SK-N-MC (cell line): Measurements from ENCODE around the gene MMRN1.

Source experiments
- DNase-seq: peaks from one replicate; pipeline ENCODE4 v3.0.0-alpha.2; 2011; ENCODE audit warnings: low read depth, low spot score
- H3K27ac ChIP-seq: fragments of 200-600 bp; sonication (generic); 2 replicates; pipeline ENCODE4 v1.5.1; 2016; ENCODE audit warnings: mixed run types
- H3K36me3 ChIP-seq: fragments of 200-600 bp; sonication (generic); 2 replicates; pipeline ENCODE4 v1.6.1; 2017; ENCODE audit warnings: antibody characterized with exemption, low read length, mixed read lengths; ENCODE audit not compliant: insufficient read depth
- H3K4me3 ChIP-seq: fragments of 200-600 bp; sonication (generic); 2 replicates; pipeline ENCODE4 v1.5.1; 2016
- H3K9ac ChIP-seq: fragments of 200-600 bp; sonication (generic); 2 replicates; pipeline ENCODE4 v1.8.0; 2017; ENCODE audit warnings: mixed run types, mixed read lengths; ENCODE audit not compliant: insufficient read length
- H3K9me3 ChIP-seq: fragments of 200-600 bp; sonication (generic); 2 replicates; pipeline ENCODE4 v1.6.1; 2017; ENCODE audit warnings: low read depth, mild to moderate bottlenecking, antibody characterized with exemption, low read length, moderate library complexity, mixed read lengths
- EZH2 ChIP-seq: fragments of 200-600 bp; sonication (generic); IDR thresholded peaks from one replicate; pipeline ENCODE4 v1.6.1; 2017; ENCODE audit warnings: antibody characterized with exemption
- FOXP2 ChIP-seq: optimal IDR thresholded peaks from 2 replicates; pipeline ENCODE3; 2011; ENCODE audit warnings: mild to moderate bottlenecking, moderate library complexity; ENCODE audit not compliant: insufficient read depth; ENCODE audit errors: extremely low read length, control extremely low read depth
- POLR2AphosphoS5 ChIP-seq: IDR thresholded peaks from 2 replicates; pipeline ENCODE4 v1.6.1; 2012; ENCODE audit warnings: mild to moderate bottlenecking, low read depth, low read length, borderline replicate concordance

Gene MMRN1, protein sequence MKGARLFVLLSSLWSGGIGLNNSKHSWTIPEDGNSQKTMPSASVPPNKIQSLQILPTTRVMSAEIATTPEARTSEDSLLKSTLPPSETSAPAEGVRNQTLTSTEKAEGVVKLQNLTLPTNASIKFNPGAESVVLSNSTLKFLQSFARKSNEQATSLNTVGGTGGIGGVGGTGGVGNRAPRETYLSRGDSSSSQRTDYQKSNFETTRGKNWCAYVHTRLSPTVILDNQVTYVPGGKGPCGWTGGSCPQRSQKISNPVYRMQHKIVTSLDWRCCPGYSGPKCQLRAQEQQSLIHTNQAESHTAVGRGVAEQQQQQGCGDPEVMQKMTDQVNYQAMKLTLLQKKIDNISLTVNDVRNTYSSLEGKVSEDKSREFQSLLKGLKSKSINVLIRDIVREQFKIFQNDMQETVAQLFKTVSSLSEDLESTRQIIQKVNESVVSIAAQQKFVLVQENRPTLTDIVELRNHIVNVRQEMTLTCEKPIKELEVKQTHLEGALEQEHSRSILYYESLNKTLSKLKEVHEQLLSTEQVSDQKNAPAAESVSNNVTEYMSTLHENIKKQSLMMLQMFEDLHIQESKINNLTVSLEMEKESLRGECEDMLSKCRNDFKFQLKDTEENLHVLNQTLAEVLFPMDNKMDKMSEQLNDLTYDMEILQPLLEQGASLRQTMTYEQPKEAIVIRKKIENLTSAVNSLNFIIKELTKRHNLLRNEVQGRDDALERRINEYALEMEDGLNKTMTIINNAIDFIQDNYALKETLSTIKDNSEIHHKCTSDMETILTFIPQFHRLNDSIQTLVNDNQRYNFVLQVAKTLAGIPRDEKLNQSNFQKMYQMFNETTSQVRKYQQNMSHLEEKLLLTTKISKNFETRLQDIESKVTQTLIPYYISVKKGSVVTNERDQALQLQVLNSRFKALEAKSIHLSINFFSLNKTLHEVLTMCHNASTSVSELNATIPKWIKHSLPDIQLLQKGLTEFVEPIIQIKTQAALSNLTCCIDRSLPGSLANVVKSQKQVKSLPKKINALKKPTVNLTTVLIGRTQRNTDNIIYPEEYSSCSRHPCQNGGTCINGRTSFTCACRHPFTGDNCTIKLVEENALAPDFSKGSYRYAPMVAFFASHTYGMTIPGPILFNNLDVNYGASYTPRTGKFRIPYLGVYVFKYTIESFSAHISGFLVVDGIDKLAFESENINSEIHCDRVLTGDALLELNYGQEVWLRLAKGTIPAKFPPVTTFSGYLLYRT

DNA sequence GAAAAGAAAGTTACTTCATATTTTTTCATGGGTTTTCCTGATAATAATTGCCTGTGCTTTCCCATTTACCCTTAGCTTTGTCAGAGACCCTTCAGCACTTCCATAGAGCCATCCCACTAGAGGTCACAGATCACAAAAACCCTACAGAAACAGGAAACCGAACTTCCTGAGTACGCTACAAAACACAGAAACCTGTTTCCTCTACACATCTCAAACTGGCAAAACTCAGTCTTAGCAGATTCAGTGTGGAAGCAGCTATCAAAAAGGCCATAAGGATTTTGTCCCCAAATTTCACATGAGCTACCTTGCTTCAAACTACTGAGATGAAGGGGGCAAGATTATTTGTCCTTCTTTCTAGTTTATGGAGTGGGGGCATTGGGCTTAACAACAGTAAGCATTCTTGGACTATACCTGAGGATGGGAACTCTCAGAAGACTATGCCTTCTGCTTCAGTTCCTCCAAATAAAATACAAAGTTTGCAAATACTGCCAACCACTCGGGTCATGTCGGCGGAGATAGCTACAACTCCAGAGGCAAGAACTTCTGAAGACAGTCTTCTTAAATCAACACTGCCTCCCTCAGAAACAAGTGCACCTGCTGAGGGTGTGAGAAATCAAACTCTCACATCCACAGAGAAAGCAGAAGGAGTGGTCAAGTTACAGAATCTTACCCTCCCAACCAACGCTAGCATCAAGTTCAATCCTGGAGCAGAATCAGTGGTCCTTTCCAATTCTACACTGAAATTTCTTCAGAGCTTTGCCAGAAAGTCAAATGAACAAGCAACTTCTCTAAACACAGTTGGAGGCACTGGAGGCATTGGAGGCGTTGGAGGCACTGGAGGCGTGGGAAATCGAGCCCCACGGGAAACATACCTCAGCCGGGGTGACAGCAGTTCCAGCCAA, at the start of gene MMRN1:
MMRN1 (plus strand) TSS at position 206 of the 902 bp plus-strand sequence; CDS start at position 324, 118 bp downstream.
- peak within 1 kb of the TSS; percentile 20 for H3K9ac ChIP-seq
- no peaks in the 10 kb centered on the region for H3K9me3 ChIP-seq
- no peak within 1 kb of the TSS for H3K27ac ChIP-seq
- no peak for TF ChIP-seq POLR2AphosphoS5
- TF ChIP-seq FOXP2 = no peak
- no peak for TF ChIP-seq EZH2
- H3K36me3 ChIP-seq = no peaks in the 10 kb centered on the region
- DNase-seq = no peak
- peak within 1 kb of the TSS; percentile 17; the same call in 1 of the 2 replicates for H3K4me3 ChIP-seq

DNA sequence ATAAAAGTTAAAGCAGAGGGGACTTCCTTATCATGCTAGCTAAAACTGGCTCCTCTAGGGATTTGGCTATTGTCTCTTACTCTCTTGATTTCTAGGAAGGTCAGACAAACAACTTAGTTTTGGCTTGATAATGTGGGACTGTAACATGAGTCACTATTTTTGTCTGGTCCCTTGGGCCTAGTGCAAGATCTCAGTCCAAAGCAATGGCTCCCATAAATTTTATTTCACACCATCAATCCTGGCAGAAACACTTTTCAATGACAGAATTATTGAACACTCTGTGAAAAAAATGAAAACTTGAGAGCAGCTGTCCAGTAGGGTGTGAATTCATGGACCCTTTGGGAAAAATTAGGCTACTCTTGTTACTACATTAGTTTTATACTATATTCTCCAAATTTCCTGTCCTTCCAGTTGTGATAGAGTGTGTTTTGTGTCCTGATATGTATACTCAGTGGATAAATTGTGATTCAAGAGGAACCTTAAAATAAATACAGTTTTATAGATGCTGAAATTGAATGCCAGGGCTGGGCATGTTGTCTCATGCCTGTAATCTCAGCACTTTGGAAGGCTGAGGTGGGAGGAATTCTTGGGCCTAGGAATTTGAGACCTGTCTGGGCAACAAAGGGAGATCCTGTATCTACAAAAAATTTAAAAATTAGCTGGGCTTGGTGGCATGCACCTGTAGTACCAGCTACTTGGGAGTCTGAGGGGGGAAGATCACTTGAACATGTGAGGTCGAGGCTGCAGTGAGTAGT, 46.9 kb upstream of the MMRN1 start:
- Histone ChIP-seq H3K27ac (no peak overlapping the region), H3K9ac (no peak overlapping the region), H3K9me3 (no peaks in the 10 kb centered on the region), H3K36me3 (no peaks in the 10 kb centered on the region), H3K4me3 (no peak overlapping the region)
- TF ChIP-seq FOXP2 = no peak
- DNase-seq = no peak

DNA sequence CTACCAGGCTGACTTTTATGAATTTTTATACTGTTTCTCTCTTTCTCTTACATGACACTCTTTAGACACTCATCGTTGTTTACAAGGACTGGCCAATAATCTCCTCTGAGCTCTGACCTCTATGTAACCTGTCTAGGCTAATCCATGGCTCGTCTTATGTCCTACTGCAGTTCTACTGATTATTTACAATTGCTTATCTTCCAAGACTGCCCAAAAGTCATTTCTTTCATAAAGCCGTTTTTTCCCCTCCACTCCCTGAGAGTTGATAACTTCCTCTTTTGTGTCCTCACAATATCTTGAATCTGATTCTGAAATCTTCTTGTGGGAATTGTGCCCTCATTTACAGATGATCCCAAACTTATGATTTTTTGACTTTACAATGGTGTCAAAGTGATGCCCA, 39.4 kb upstream of the MMRN1 start:
- DNase-seq = no peak
- H3K4me3 ChIP-seq = no peak overlapping the region
- no peaks in the 10 kb centered on the region for H3K36me3 ChIP-seq
- TF ChIP-seq EZH2 (no peak), FOXP2 (no peak), POLR2AphosphoS5 (no peak)
- H3K27ac ChIP-seq = no peak overlapping the region
- no peaks in the 10 kb centered on the region for H3K9me3 ChIP-seq
- H3K9ac ChIP-seq = no peak overlapping the region

DNA sequence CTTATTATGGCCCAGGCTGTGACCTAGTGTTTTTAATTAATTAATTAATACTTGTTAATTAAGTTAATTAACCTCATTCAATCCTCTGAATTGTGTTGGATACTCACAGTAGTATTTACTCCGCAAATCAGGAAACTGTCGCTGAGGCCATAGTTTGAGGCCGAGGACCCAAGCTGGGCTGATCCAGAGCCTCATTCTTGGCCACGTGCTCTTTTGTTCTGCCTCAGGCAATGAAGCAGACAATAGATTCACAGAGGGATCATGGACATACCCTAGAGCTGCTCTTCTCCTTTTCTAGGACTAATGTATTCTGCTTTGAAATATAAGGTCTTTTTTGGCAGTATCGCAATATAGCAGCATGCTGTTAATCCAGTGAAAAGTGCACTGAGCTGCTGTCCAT, 33.7 kb upstream of the MMRN1 start:
- DNase-seq = no peak
- Histone ChIP-seq H3K4me3 (no peak overlapping the region), H3K27ac (no peak overlapping the region), H3K9me3 (no peaks in the 10 kb centered on the region), H3K9ac (no peak overlapping the region), H3K36me3 (no peaks in the 10 kb centered on the region)
- no peak for TF ChIP-seq FOXP2

DNA sequence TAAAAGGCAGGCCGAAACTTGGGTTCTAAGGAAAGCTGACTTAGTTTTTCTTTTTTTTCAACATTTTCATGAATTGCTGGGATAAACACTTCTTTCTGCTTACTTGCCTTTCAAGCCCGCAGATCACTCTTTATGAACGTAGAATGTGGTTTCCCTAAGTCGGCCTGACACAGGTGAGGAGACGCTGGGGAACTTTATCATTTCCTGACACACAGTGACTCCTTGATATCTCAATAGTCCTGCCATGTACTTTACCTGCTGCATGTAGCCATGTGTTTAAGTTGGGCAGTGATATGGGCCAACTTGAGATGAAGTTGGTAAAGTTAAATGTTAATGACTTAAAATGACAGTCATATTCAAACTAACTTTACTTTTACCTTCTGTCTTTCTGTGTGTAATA, 31.1 kb upstream of the MMRN1 start:
- H3K9me3 ChIP-seq = no peaks in the 10 kb centered on the region

GRCh38 chr4:89868276-89868675, 26.4 kb upstream of the MMRN1 start:
- no peak for TF ChIP-seq FOXP2

More for the DNA sequence above, 31.1 kb upstream of the MMRN1 start:
- no peak for TF ChIP-seq EZH2
- no peak for TF ChIP-seq POLR2AphosphoS5
- no peak for TF ChIP-seq FOXP2
- Histone ChIP-seq H3K36me3 (no peaks in the 10 kb centered on the region), H3K4me3 (no peak overlapping the region), H3K9ac (no peak overlapping the region), H3K27ac (no peak overlapping the region)
- no peak for DNase-seq

GRCh38 chr4:89868999-89869589, 25.6 kb upstream of the MMRN1 start:
- Histone ChIP-seq H3K9ac (no peak overlapping the region), H3K36me3 (no peaks in the 10 kb centered on the region), H3K9me3 (no peaks in the 10 kb centered on the region), H3K4me3 (no peak overlapping the region), H3K27ac (no peak overlapping the region)
- no peak for DNase-seq
- TF ChIP-seq POLR2AphosphoS5 (no peak), FOXP2 (no peak), EZH2 (no peak)

More at GRCh38 chr4:89868276-89868675, 26.4 kb upstream of the MMRN1 start:
- Histone ChIP-seq H3K4me3 (no peak overlapping the region), H3K9ac (no peak overlapping the region), H3K27ac (no peak overlapping the region), H3K36me3 (no peaks in the 10 kb centered on the region), H3K9me3 (no peaks in the 10 kb centered on the region)
- DNase-seq = no peak
